Measurements from ENCODE around the gene PCSK4. TPM values are rescaled to one million over a fixed set of nuclear protein-coding genes. Genes with fewer than 3 reads are reported as not detected.

The PCSK4 gene
- total RNA-seq, 1 experiment from 2014 or later, result 9.1 TPM

DNA sequence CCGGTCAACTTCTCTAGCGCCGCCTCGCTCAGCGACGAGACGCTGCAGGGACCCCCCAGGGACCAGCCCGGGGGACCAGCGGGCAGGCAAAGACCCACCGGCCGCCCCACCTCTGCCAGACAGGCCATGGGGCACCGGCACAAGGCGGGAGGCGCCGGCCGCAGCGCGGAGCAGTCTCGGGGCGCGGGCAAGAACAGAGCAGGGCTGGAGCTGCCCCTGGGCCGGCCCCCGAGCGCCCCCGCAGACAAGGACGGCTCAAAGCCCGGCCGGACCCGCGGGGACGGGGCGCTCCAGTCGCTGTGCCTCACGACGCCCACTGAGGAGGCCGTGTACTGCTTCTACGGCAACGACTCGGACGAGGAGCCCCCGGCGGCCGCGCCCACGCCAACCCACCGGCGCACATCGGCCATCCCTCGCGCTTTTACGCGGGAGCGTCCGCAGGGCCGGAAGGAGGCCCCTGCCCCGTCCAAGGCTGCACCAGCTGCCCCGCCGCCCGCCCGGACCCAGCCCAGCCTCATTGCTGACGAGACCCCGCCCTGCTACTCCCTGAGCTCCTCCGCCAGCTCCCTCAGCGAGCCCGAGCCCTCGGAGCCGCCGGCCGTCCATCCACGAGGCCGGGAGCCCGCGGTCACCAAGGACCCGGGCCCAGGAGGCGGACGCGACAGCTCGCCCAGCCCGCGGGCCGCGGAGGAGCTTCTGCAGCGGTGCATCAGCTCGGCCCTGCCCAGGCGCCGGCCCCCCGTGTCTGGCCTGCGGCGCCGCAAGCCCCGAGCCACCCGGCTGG, 22.5 kb downstream of the PCSK4 start:
- no peaks in the 10 kb centered on the region for H3K79me2 ChIP-seq (ENCODE audit: insufficient read depth, low read length)
- Mint-ChIP-seq H3K36me3 (ENCODE audit: insufficient read depth in 1 of 3, low read depth in 3 of 3) (no peaks in the 10 kb centered on the region), H3K27me3 (ENCODE audit: low read depth) (peaks cover 83% of the 10 kb centered on the region), H3K4me3 (no peak overlapping the region), H3K27ac (no peak overlapping the region), H3K9me3 (no peaks in the 10 kb centered on the region), H3K4me1 (peaks cover 2 to 9% of the 10 kb centered on the region in 2 experiments; a peak in 3 of 4 replicates)
- H3K23me2 ChIP-seq (ENCODE audit: insufficient read length, low read depth, low read length, poor library complexity, severe bottlenecking), result peaks cover 9% of the 10 kb centered on the region
- H3K4me1 ChIP-seq (ENCODE audit: insufficient read depth, low read length), result no peaks in the 10 kb centered on the region
- H3K9me3 ChIP-seq (ENCODE audit: control insufficient read depth, low read depth, low read length), result no peaks in the 10 kb centered on the region
- H2BK12ac ChIP-seq (ENCODE audit: insufficient read length, low read depth, low read length), result no peak overlapping the region
- no peak overlapping the region for H4K8ac ChIP-seq (replicated peaks; ENCODE audit: insufficient read length, low read depth, low read length)
- TF ChIP-seq, protein P1, sequence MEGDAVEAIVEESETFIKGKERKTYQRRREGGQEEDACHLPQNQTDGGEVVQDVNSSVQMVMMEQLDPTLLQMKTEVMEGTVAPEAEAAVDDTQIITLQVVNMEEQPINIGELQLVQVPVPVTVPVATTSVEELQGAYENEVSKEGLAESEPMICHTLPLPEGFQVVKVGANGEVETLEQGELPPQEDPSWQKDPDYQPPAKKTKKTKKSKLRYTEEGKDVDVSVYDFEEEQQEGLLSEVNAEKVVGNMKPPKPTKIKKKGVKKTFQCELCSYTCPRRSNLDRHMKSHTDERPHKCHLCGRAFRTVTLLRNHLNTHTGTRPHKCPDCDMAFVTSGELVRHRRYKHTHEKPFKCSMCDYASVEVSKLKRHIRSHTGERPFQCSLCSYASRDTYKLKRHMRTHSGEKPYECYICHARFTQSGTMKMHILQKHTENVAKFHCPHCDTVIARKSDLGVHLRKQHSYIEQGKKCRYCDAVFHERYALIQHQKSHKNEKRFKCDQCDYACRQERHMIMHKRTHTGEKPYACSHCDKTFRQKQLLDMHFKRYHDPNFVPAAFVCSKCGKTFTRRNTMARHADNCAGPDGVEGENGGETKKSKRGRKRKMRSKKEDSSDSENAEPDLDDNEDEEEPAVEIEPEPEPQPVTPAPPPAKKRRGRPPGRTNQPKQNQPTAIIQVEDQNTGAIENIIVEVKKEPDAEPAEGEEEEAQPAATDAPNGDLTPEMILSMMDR (conservative IDR thresholded peaks at IDR 0.05), result no peak
- H2BK5ac ChIP-seq (ENCODE audit: insufficient read length, low read length), result no peak overlapping the region
- H4K20me1 ChIP-seq (ENCODE audit: control insufficient read depth, insufficient read depth, insufficient read length), result peaks cover 3% of the 10 kb centered on the region
- no peaks in the 10 kb centered on the region for H3K79me1 ChIP-seq (ENCODE audit: insufficient read depth, low read depth, low read length, poor library complexity, severe bottlenecking)
- no peak overlapping the region for H3K4ac ChIP-seq (ENCODE audit: low read depth, low read length)
- H2BK20ac ChIP-seq (ENCODE audit: low read depth, low read length, poor library complexity, severe bottlenecking), result no peak overlapping the region
- no peak overlapping the region for H3K56ac ChIP-seq (ENCODE audit: insufficient read length, low read depth, low read length)
- no peak overlapping the region for H3K18ac ChIP-seq (ENCODE audit: insufficient read length, low read depth, low read length)
- no peak overlapping the region for H3K9ac ChIP-seq (ENCODE audit: extremely low read depth, insufficient read length, low read length)
- no CpG with 5 or more reads among the region's 92 CpGs for WGBS (ENCODE audit: extremely low coverage, insufficient read length, low lambda C conversion rate)
- no peak for DNase-seq
- H3K23ac ChIP-seq (ENCODE audit: insufficient read length, low read depth, low read length), result no peak overlapping the region
- H3T11ph ChIP-seq (ENCODE audit: low read length), result no peak overlapping the region
- no peak overlapping the region for H2BK15ac ChIP-seq (ENCODE audit: low read depth, low read length)
- H4K5ac ChIP-seq (ENCODE audit: insufficient read length, low read depth, low read length), result no peak overlapping the region
- no peak overlapping the region for H2BK120ac ChIP-seq (ENCODE audit: low read depth, low read length, poor library complexity, severe bottlenecking)
- no peak overlapping the region for H2AK5ac ChIP-seq (ENCODE audit: insufficient read length, low read length)
- no peak overlapping the region for H4K91ac ChIP-seq (ENCODE audit: insufficient read length, low read depth, low read length)
- no peak overlapping the region for H3K27ac ChIP-seq (ENCODE audit: insufficient read length, low read depth, low read length)
- no peak overlapping the region for H2AFZ ChIP-seq (ENCODE audit: low read length)
- H3K14ac ChIP-seq (ENCODE audit: insufficient read depth, low read length), result no peak overlapping the region
- H3K4me2 ChIP-seq (ENCODE audit: insufficient read depth, insufficient read length, low read length), result no peak overlapping the region
- H3K27me3 ChIP-seq (ENCODE audit: insufficient read depth, low read length), result peaks cover 61% of the 10 kb centered on the region
